Erythroblast (primary cell): ENCODE measurements around the gene RNF31.

Experiments used
- GATA1 ChIP-seq: IDR thresholded peaks from 2 replicates; pipeline ENCODE4 v1.6.1; 2011; ENCODE audit warnings: low read depth, mild to moderate bottlenecking, control low read depth, low read length, moderate library complexity
- POLR2A ChIP-seq: IDR thresholded peaks from 2 replicates; pipeline ENCODE4 v1.6.1; 2011; ENCODE audit warnings: mild to moderate bottlenecking, low read length

DNA sequence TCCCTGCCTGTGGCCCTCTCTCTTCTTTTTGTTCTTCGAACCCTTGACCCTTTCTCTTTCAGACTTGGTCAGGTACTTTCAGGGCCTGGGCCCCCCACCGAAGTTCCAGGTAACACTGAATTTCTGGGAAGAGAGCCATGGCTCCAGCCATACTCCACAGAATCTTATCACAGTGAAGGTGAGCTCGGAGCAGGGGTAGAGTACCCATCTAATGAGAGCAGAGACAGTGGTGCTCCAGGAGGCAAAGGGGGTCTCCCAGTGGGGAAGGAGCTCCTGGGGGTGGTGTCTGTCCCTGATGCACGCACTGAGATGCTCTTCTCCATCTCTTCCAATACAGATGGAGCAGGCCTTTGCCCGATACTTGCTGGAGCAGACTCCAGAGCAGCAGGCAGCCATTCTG is 18.5 kb downstream of the RNF31 start:
- no peak for TF ChIP-seq POLR2A
- no peak for TF ChIP-seq GATA1
